ENCODE data around the gene SIX2.
A peak's percentile ranks its signal among the peaks of the same experiment; 100 is the strongest.

SIX2 gene

DNA sequence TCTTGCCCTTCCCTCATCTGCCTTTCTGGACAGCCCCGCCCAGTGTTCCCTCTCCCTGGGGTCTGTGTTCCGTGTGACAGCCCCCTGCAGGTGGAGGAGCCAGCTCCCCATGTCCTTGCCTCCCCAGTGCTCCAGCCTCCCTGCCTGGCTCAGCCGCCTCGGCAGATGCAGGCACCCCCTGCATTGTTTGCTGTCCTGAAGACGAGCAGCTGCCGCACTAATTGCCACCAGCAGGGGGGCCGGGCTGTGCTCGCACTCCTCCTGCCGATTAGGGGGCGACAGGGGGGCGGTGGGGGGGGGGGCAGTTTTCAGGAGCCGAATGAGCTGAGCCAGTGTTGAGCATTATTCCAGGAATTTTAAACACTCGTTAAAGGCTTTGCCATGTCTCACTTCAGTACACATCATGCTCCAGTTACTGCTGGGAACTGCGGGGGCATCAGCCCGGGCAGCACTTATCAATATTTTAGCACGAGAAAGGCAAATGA, 44.5 kb downstream of the SIX2 start:
- DNase-seq = peak; percentile 88

DNA sequence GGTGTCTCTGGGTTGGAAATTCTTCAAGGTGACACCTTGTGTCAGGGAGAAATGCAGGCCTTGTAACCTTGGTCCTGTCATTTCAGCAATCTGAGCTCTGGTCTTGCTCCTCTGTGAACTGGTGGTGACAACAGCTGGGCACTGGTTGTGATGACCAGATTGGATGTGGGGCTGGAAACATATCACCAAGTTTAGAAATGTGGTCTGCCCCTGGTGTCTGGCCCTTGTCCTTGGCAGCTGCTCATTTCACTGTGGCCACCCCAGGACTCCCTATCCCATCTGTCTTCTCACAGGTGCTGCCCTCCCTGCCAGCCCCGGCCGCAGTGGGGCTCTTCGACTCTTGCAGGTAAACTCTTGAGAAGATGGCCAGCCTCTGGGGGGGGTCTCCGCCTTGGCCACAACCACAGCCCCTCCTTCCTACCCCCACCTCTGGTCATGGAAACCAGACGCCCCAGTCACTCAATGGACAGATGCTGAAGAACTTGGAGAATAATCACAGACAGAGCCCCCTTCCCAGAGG, 47.0 kb downstream of the SIX2 start:
- DNase-seq = no peak

DNA sequence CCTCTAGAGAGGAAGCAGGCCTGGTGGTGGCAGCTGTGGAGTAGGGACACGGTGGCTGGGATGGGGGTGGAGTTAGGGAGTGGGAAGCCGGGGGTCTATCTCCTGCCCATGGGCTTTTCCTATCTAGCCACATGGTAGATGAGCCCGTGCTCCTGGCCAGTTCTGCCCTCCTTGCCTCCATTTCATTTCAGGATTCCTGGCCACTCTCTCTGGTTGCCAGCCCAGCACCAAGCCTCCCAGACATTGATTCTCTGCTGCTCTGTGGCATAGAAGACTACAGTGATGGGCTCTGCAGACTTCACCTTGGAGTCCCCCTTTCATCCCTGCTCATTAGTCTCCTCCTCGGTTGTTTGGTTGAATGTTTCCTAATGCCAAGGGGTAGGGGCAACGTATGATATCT, 48.4 kb downstream of the SIX2 start:
- DNase-seq = no peak

GRCh38 chr2:44959855-44960254, 49.4 kb downstream of the SIX2 start:
- no peak for DNase-seq

DNA sequence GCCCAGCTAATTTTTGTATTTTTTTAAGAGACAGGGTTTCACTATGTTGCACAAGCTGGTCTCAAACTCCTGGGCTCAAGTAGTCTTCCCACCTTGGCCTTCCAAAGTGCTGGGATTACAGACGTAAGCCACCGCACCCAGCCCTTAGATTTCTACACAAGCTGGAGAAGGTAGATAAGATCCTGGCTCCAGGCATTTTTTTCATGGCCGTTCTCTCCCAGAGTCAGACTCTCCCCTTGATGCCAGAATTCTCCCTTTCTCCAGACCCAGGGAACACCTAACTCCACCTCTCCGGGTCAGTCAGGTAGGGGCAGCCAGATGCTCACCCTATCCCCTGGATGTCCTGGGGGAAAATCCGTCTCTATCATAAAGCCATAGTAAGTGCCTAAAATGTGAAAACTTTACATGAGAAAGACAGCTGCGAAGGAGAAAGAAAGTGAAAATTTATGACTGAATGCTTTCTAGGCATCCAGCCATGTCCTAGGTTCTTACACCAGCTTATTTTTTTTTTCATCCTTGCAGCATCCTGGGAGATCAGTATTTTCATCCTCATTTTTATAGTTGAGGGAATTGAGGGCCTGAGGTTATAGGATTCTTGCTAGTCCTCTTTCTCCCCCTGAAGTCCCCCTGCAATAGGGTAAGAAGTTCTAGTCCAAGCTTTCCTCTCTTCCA, 51.5 kb downstream of the SIX2 start:
- DNase-seq = no peak

DNA sequence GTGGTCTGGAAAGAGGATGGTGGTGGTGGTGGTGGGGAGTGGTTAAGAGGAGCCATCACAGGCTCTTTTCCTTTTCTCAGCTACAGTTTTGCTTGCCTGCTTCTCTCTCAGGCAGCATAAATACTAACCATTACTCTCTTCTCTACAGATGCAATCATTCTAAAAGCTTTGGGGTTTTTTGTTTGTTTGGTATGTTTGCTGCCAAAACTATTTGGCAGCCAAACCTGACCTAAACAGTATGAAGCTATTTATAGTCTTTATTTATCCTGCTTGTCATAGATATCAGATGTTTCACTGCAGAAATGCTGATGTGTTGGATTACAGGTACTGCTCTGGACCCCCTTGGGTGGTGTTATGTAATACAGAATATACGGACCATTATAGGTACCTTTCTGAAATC, 52.4 kb downstream of the SIX2 start:
- DNase-seq = no peak

DNA sequence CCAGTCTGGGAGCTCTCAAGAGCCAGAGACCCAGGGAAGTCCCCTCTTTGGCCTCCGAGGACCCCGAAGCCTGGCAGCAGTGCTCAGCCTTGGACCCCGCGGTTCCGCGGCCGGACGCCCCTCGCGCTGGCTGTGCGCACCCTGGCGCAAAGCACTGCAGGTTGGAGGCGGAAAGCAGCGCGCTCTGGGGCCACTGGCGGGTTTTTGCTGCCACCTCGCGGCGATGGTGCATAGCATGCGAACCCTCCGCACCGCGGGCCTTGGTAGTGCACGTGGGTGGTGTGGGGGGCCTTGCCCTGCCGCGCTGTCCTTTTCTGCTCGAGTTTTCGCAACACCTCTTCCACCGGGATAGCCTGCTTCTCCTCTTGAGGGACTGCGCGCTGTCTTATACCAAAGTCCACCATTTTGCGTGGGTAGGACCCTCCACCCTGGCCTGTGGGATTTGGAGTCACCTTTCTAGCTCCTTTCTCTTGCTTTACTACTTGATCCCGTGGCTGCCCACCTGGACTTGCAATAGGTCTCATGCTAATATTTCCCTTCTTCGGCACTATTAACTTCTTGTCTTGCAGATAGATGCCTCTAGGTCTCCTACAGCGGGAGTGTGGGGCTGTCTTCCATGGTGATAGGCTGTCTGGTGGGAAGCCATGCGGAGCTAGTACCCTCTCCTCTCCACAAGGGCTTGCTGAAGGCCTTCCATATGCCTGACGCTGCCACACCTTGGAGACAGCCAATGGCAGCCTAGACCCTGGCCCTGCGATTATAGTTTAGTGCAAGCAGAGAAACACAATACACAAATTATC, 53.5 kb downstream of the SIX2 start:
- DNase-seq = peak; percentile 91

All from NCI-H82 (cell line).